Measurements from ENCODE around the gene BARX2.

Gene BARX2

GRCh38 chr11:129396454-129396853 lies 20.8 kb downstream of the BARX2 start:
- TF ChIP-seq CTCF (IDR thresholded peaks at IDR 0.05; ENCODE audit: low read depth, low read length), result no peak
- no peak for DNase-seq (ENCODE audit: low read depth in 2 of 2)
- no peak overlapping the region for H3K4me3 ChIP-seq (replicated peaks in 1 of 2; ENCODE audit: low read depth in 2 of 2, low read length in 2 of 2)

GRCh38 chr11:129402206-129403171 lies 26.8 kb downstream of the BARX2 start:
- no peak for DNase-seq (ENCODE audit: low read depth in 2 of 2)
- no peak overlapping the region for H3K4me3 ChIP-seq (replicated peaks in 1 of 2; ENCODE audit: low read depth in 2 of 2, low read length in 2 of 2)
- TF ChIP-seq CTCF (IDR thresholded peaks at IDR 0.05; ENCODE audit: low read depth, low read length), result no peak

- no peak overlapping the region for H3K4me3 ChIP-seq (replicated peaks in 1 of 2; ENCODE audit: low read depth in 2 of 2, low read length in 2 of 2)
- no peak for TF ChIP-seq CTCF (IDR thresholded peaks at IDR 0.05; ENCODE audit: low read depth, low read length)
- DNase-seq (ENCODE audit: low read depth in 2 of 2), result no peak
Measured at GRCh38 chr11:129404731-129405130, 29.1 kb downstream of the BARX2 start.

GRCh38 chr11:129408865-129409444 lies 33.3 kb downstream of the BARX2 start:
- H3K4me3 ChIP-seq (replicated peaks in 1 of 2; ENCODE audit: low read depth in 2 of 2, low read length in 2 of 2), result no peak overlapping the region
- no peak for TF ChIP-seq CTCF (IDR thresholded peaks at IDR 0.05; ENCODE audit: low read depth, low read length)
- no peak for DNase-seq (ENCODE audit: low read depth in 2 of 2)

GRCh38 chr11:129410395-129410960 lies 34.8 kb downstream of the BARX2 start:
- no peak for TF ChIP-seq CTCF (IDR thresholded peaks at IDR 0.05; ENCODE audit: low read depth, low read length)
- DNase-seq (ENCODE audit: low read depth in 2 of 2), result no peak
- no peak overlapping the region for H3K4me3 ChIP-seq (replicated peaks in 1 of 2; ENCODE audit: low read depth in 2 of 2, low read length in 2 of 2)

- H3K4me3 ChIP-seq (replicated peaks in 1 of 2; ENCODE audit: low read depth in 2 of 2, low read length in 2 of 2), result no peak overlapping the region
- TF ChIP-seq CTCF (IDR thresholded peaks at IDR 0.05; ENCODE audit: low read depth, low read length), result no peak
- no peak for DNase-seq (ENCODE audit: low read depth in 2 of 2)
Measured at GRCh38 chr11:129412494-129412893, 36.8 kb downstream of the BARX2 start.
